A673 (cell line): ENCODE results near the gene MARCHF5.

ENCODE experiments used
- EZH2 ChIP-seq: fragments of 200-600 bp; sonication (generic); IDR thresholded peaks from 2 replicates; pipeline ENCODE4 v1.6.1; 2017; ENCODE audit warnings: borderline replicate concordance, low read depth, mild to moderate bottlenecking, mixed read lengths, antibody characterized with exemption, low read length; ENCODE audit not compliant: poor library complexity, severe bottlenecking
- TF ChIP-seq, protein P1 (sequence below): fragments of 300-800, 200-600 bp; sonication (generic); conservative IDR thresholded peaks from 2 replicates; pipeline ENCODE4 v1.5.1; 2017; ENCODE audit warnings: low read depth, mild to moderate bottlenecking, antibody characterized with exemption, low read length, moderate library complexity, mixed read lengths

- TF ChIP-seq EZH2: no peak
- TF ChIP-seq, protein P1, sequence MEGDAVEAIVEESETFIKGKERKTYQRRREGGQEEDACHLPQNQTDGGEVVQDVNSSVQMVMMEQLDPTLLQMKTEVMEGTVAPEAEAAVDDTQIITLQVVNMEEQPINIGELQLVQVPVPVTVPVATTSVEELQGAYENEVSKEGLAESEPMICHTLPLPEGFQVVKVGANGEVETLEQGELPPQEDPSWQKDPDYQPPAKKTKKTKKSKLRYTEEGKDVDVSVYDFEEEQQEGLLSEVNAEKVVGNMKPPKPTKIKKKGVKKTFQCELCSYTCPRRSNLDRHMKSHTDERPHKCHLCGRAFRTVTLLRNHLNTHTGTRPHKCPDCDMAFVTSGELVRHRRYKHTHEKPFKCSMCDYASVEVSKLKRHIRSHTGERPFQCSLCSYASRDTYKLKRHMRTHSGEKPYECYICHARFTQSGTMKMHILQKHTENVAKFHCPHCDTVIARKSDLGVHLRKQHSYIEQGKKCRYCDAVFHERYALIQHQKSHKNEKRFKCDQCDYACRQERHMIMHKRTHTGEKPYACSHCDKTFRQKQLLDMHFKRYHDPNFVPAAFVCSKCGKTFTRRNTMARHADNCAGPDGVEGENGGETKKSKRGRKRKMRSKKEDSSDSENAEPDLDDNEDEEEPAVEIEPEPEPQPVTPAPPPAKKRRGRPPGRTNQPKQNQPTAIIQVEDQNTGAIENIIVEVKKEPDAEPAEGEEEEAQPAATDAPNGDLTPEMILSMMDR: no peak
Observed at GRCh38 chr10:92267343-92267742, 23.6 kb upstream of the MARCHF5 start.
